Panc1 (cell line): ENCODE data around the gene ASRGL1. TPM values are rescaled to one million over a fixed set of nuclear protein-coding genes. Genes with fewer than 3 reads are reported as not detected.

Experiments
- ATAC-seq: fragments of 200-7000 bp; cut with Tn5 transposase; 2 replicates; pipeline ENCODE4 v1.9.1; 2020; ENCODE audit warnings: mild to moderate bottlenecking, moderate library complexity
- BruUV-seq: library from RNA; stranded (reverse); fragments of 400-500 nt; replicated peaks from 2 replicates; lab custom pipeline; 2021; lab: Mats Ljungman, UMichigan
- CTCF ChIA-PET: fragments of 300-600 bp; sonication (Branson Sonifier 250); formaldehyde crosslinking; loops from one replicate; lab custom pipeline; 2022; ENCODE audit warnings: antibody characterized with exemption; lab: Charles Lee
- POLR2A ChIA-PET: fragments of 300-600 bp; sonication (Branson Sonifier 250); formaldehyde crosslinking; loops from one replicate; lab custom pipeline; 2022; ENCODE audit warnings: antibody characterized with exemption; lab: Charles Lee
- DNase-seq: peaks from one replicate; pipeline ENCODE4 v3.0.0-alpha.2; 2010; ENCODE audit warnings: low read depth, low spot score
- H3K27ac ChIP-seq: 2 replicates; pipeline ENCODE4 v1.5.1; 2011; ENCODE audit warnings: mild to moderate bottlenecking, low read length, inconsistent platforms
- H3K27me3 ChIP-seq: fragments of 200-500 bp; sonication (Bioruptor generic); 2 replicates; pipeline ENCODE4 v1.6.0; 2014; ENCODE audit warnings: low read length, inconsistent platforms; ENCODE audit not compliant: control insufficient read depth, insufficient read depth
- H3K36me3 ChIP-seq: fragments of 200-500 bp; sonication (Bioruptor generic); 2 replicates; pipeline ENCODE4 v1.5.1; 2014; ENCODE audit warnings: inconsistent platforms, mild to moderate bottlenecking, low read length, moderate library complexity; ENCODE audit not compliant: control insufficient read depth, insufficient read depth
- H3K4me1 ChIP-seq: 2 replicates; pipeline ENCODE4 v1.5.1; 2011; ENCODE audit warnings: inconsistent platforms, mild to moderate bottlenecking, low read length, moderate library complexity; ENCODE audit not compliant: control insufficient read depth, insufficient read depth
- H3K4me3 ChIP-seq, 2 experiments: 2 replicates each; pipeline ENCODE4 v1.5.1; 2011 to 2012; ENCODE audit warnings: low read depth in 2 of 2, low read length in 2 of 2, mild to moderate bottlenecking in 2 of 2, inconsistent platforms in 1 of 2, moderate library complexity in 1 of 2
- H3K9me3 ChIP-seq: fragments of 200-500 bp; sonication (Bioruptor generic); 2 replicates; pipeline ENCODE4 v1.5.1; 2014; ENCODE audit warnings: low read depth, mild to moderate bottlenecking, inconsistent platforms, low read length, moderate library complexity; ENCODE audit not compliant: control insufficient read depth, insufficient read depth
- POLR2AphosphoS5 ChIP-seq: IDR thresholded peaks from 2 replicates; pipeline ENCODE4 v1.6.1; 2012; ENCODE audit warnings: mild to moderate bottlenecking, low read depth, low read length, moderate library complexity
- SIN3A ChIP-seq: IDR thresholded peaks from 2 replicates; pipeline ENCODE4 v1.6.1; 2012; ENCODE audit warnings: low read depth, mild to moderate bottlenecking, low read length, moderate library complexity, borderline replicate concordance; ENCODE audit not compliant: insufficient read depth
- TCF7L2 ChIP-seq: IDR thresholded peaks from 2 replicates; pipeline ENCODE4 v1.6.1; 2011; ENCODE audit warnings: mild to moderate bottlenecking, low read depth, low read length, inconsistent platforms
- in situ Hi-C: cut with HindIII; loops from 2 replicates; pipeline ENCODE4 v1.10.0; 2016; ENCODE audit warnings: low sequenced_read_pairs, low pct_unique_long_range_greater_than_20kb
- intact Hi-C: fragments of 100-400 bp; cut with micrococcal nuclease; formaldehyde crosslinking; loops from one replicate; pipeline ENCODE4 v1.10.0; 2022; ENCODE audit not compliant: unreplicated experiment
- total RNA-seq: library from RNA; stranded (reverse); gene quantifications from one replicate; pipeline ENCODE4 v1.2.1, GENCODE V29; 2021; ENCODE audit not compliant: unreplicated experiment
- TF ChIP-seq, protein P1 (sequence below), 2 experiments: IDR thresholded peaks; 2 replicates each; pipeline ENCODE4 v1.6.1; 2011 to 2012; ENCODE audit warnings: low read depth in 2 of 2, control low read depth in 1 of 2, low read length in 1 of 2, mild to moderate bottlenecking in 1 of 2, moderate library complexity in 1 of 2; ENCODE audit not compliant: insufficient read depth in 1 of 2
- TF ChIP-seq, protein P2 (sequence below): fragments of 450-650 bp; IDR thresholded peaks from 2 replicates; pipeline ENCODE4 v1.5.1; 2017; ENCODE audit warnings: mild to moderate bottlenecking

ASRGL1 gene
- total RNA-seq, 1 experiment from 2014 or later: 43.2 TPM

DNA sequence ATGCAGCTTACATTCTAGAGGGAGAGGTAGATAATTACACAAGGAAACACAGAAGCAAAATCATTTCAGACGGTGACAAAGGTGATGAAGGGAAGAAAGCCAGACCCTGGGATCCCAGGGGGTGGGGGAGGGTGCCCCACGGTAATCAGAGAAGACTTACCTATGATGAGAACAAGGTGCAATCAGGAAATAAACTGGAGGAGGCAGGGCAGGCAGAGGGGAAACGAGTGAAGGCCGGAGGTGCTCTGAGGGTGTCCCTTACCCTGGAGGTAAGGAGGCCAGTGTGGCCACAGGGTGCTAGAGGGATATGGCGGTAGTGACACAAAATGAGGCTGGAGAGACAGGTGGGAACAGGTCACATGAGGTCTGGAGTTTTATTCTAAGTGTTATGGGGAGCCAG is 67.7 kb downstream of the ASRGL1 start:
- ATAC-seq: no peak
- no peak overlapping the region for H3K27ac ChIP-seq
- ChIA-PET CTCF (interaction anchor here (0.7 kb wide), 1 partner anchor 10 kb away, joined by 3 read pairs; no protein-coding TSS in a partner anchor), POLR2A (interaction anchor here (0.6 kb wide), 1 partner anchor 193 kb away, joined by 3 read pairs; no protein-coding TSS in a partner anchor)
- no peaks in the 10 kb centered on the region for H3K36me3 ChIP-seq
- in situ Hi-C loops: no loop called here
- H3K9me3 ChIP-seq: no peaks in the 10 kb centered on the region
- no peak overlapping the region for H3K4me3 ChIP-seq
- H3K27me3 ChIP-seq: no peaks in the 10 kb centered on the region
- no TSS peak for BruUV-seq
- DNase-seq: no peak
- H3K4me1 ChIP-seq: peaks cover 6% of the 10 kb centered on the region; the same call in 1 of the 2 replicates
- intact Hi-C loops: no loop called here
- TF ChIP-seq SIN3A (no peak), TCF7L2 (no peak)
- TF ChIP-seq, protein P1, sequence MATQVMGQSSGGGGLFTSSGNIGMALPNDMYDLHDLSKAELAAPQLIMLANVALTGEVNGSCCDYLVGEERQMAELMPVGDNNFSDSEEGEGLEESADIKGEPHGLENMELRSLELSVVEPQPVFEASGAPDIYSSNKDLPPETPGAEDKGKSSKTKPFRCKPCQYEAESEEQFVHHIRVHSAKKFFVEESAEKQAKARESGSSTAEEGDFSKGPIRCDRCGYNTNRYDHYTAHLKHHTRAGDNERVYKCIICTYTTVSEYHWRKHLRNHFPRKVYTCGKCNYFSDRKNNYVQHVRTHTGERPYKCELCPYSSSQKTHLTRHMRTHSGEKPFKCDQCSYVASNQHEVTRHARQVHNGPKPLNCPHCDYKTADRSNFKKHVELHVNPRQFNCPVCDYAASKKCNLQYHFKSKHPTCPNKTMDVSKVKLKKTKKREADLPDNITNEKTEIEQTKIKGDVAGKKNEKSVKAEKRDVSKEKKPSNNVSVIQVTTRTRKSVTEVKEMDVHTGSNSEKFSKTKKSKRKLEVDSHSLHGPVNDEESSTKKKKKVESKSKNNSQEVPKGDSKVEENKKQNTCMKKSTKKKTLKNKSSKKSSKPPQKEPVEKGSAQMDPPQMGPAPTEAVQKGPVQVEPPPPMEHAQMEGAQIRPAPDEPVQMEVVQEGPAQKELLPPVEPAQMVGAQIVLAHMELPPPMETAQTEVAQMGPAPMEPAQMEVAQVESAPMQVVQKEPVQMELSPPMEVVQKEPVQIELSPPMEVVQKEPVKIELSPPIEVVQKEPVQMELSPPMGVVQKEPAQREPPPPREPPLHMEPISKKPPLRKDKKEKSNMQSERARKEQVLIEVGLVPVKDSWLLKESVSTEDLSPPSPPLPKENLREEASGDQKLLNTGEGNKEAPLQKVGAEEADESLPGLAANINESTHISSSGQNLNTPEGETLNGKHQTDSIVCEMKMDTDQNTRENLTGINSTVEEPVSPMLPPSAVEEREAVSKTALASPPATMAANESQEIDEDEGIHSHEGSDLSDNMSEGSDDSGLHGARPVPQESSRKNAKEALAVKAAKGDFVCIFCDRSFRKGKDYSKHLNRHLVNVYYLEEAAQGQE (IDR thresholded peaks at IDR 0.05; ENCODE audit: insufficient read depth in 1 of 2, low read depth in 2 of 2, low read length in 1 of 2): no peak

DNA sequence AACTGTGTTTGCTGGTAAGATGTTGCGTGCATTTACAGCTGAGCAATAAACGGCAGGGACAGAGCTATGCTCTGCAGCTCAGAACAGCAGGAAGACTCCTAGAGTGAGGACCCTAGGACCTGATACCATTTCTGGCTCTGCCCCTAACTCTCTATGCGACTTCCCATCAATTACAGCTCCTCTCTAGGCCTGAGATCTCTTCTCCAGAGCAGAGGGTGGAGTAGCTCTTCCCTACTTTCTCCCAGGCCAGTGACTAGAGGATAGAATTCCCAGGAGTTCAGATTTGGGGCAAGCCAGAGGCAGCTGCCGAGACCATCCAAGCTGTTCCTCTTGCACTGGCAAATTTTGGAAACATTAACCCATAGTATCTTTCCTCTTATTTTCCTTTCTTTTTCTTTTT is 68.8 kb downstream of the ASRGL1 start:
- no peak for ATAC-seq
- POLR2A ChIA-PET: no interaction called here
- intact Hi-C loops: no loop called here

More for the DNA sequence above, 68.8 kb downstream of the ASRGL1 start:
- TF ChIP-seq, protein P2, sequence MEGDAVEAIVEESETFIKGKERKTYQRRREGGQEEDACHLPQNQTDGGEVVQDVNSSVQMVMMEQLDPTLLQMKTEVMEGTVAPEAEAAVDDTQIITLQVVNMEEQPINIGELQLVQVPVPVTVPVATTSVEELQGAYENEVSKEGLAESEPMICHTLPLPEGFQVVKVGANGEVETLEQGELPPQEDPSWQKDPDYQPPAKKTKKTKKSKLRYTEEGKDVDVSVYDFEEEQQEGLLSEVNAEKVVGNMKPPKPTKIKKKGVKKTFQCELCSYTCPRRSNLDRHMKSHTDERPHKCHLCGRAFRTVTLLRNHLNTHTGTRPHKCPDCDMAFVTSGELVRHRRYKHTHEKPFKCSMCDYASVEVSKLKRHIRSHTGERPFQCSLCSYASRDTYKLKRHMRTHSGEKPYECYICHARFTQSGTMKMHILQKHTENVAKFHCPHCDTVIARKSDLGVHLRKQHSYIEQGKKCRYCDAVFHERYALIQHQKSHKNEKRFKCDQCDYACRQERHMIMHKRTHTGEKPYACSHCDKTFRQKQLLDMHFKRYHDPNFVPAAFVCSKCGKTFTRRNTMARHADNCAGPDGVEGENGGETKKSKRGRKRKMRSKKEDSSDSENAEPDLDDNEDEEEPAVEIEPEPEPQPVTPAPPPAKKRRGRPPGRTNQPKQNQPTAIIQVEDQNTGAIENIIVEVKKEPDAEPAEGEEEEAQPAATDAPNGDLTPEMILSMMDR: no peak
- TF ChIP-seq, protein P1 (IDR thresholded peaks at IDR 0.05; ENCODE audit: insufficient read depth in 1 of 2, low read depth in 2 of 2, low read length in 1 of 2): no peak
- TF ChIP-seq POLR2AphosphoS5 (no peak), TCF7L2 (no peak), SIN3A (no peak)
- in situ Hi-C loops: no loop called here
- no peak overlapping the region for H3K4me3 ChIP-seq
- BruUV-seq: no TSS peak
- peaks cover 3% of the 10 kb centered on the region; the same call in 1 of the 2 replicates for H3K4me1 ChIP-seq
- CTCF ChIA-PET: no interaction called here
- H3K27me3 ChIP-seq: no peaks in the 10 kb centered on the region
- no peaks in the 10 kb centered on the region for H3K9me3 ChIP-seq
- H3K36me3 ChIP-seq: no peaks in the 10 kb centered on the region
- DNase-seq: no peak
- no peak overlapping the region for H3K27ac ChIP-seq
